ENCODE results near the gene LUZP2. TPM values are rescaled to one million over a fixed set of nuclear protein-coding genes. Genes with fewer than 3 reads are reported as not detected.

LUZP2 gene
- total RNA-seq, 1 donor from 2014 or later = 0.33 TPM

GRCh38 chr11:24716403-24716802 lies 219.6 kb downstream of the LUZP2 start:
- Histone ChIP-seq H3K4me3 (ENCODE audit: low read depth, low read length) (no peak overlapping the region), H3K27me3 (ENCODE audit: control insufficient read depth, insufficient read depth, low read length) (no peaks in the 10 kb centered on the region), H3K36me3 (ENCODE audit: control insufficient read depth, insufficient read depth, low read length) (no peaks in the 10 kb centered on the region)
- no peak for TF ChIP-seq CTCF (IDR thresholded peaks at IDR 0.05; ENCODE audit: insufficient read depth, low read length, poor library complexity, severe bottlenecking)
- no peak for DNase-seq (ENCODE audit: low read depth)

- Histone ChIP-seq H3K4me3 (ENCODE audit: low read depth, low read length) (no peak overlapping the region), H3K27me3 (ENCODE audit: control insufficient read depth, insufficient read depth, low read length) (no peaks in the 10 kb centered on the region), H3K36me3 (ENCODE audit: control insufficient read depth, insufficient read depth, low read length) (no peaks in the 10 kb centered on the region)
- no peak for TF ChIP-seq CTCF (IDR thresholded peaks at IDR 0.05; ENCODE audit: insufficient read depth, low read length, poor library complexity, severe bottlenecking)
- no peak for DNase-seq (ENCODE audit: low read depth)
These were observed 226.4 kb downstream of the LUZP2 start for GRCh38 chr11:24723231-24723630.

- Histone ChIP-seq H3K27me3 (ENCODE audit: control insufficient read depth, insufficient read depth, low read length) (no peaks in the 10 kb centered on the region), H3K4me3 (ENCODE audit: low read depth, low read length) (no peak overlapping the region), H3K36me3 (ENCODE audit: control insufficient read depth, insufficient read depth, low read length) (no peaks in the 10 kb centered on the region)
- TF ChIP-seq CTCF (IDR thresholded peaks at IDR 0.05; ENCODE audit: insufficient read depth, low read length, poor library complexity, severe bottlenecking) = no peak
- no peak for DNase-seq (ENCODE audit: low read depth)
These were observed 234.7 kb downstream of the LUZP2 start for GRCh38 chr11:24731554-24731953.

- Histone ChIP-seq H3K27me3 (ENCODE audit: control insufficient read depth, insufficient read depth, low read length) (no peaks in the 10 kb centered on the region), H3K4me3 (ENCODE audit: low read depth, low read length) (no peak overlapping the region), H3K36me3 (ENCODE audit: control insufficient read depth, insufficient read depth, low read length) (no peaks in the 10 kb centered on the region)
- no peak for TF ChIP-seq CTCF (IDR thresholded peaks at IDR 0.05; ENCODE audit: insufficient read depth, low read length, poor library complexity, severe bottlenecking)
- no peak for DNase-seq (ENCODE audit: low read depth)
These were observed 237.9 kb downstream of the LUZP2 start for GRCh38 chr11:24734742-24735237.

GRCh38 chr11:24738972-24739371 lies 242.1 kb downstream of the LUZP2 start:
- H3K36me3 ChIP-seq (ENCODE audit: control insufficient read depth, insufficient read depth, low read length) = no peaks in the 10 kb centered on the region
- no peaks in the 10 kb centered on the region for H3K27me3 ChIP-seq (ENCODE audit: control insufficient read depth, insufficient read depth, low read length)
- no peak for TF ChIP-seq CTCF (IDR thresholded peaks at IDR 0.05; ENCODE audit: insufficient read depth, low read length, poor library complexity, severe bottlenecking)
- H3K4me3 ChIP-seq (ENCODE audit: low read depth, low read length) = no peak overlapping the region
- DNase-seq (ENCODE audit: low read depth) = no peak

GRCh38 chr11:24739637-24740036 lies 242.8 kb downstream of the LUZP2 start:
- no peaks in the 10 kb centered on the region for H3K36me3 ChIP-seq (ENCODE audit: control insufficient read depth, insufficient read depth, low read length)
- no peak for TF ChIP-seq CTCF (IDR thresholded peaks at IDR 0.05; ENCODE audit: insufficient read depth, low read length, poor library complexity, severe bottlenecking)
- no peak overlapping the region for H3K4me3 ChIP-seq (ENCODE audit: low read depth, low read length)
- no peak for DNase-seq (ENCODE audit: low read depth)
- no peaks in the 10 kb centered on the region for H3K27me3 ChIP-seq (ENCODE audit: control insufficient read depth, insufficient read depth, low read length)

All from kidney epithelial cell (primary cell).